ENCODE measurements around the gene EGFL8. TPM values are rescaled to one million over a fixed set of nuclear protein-coding genes. Genes with fewer than 3 reads are reported as not detected.
"Not testable (repeated sequence)": the region's sequence is repeated elsewhere in the genome, so short reads cannot be mapped to it uniquely, and the experiment has no call there.

Gene EGFL8
- polyA plus RNA-seq, 3 donors: 24.9 to 42.0 (median 35.8) TPM

- no peak for DNase-seq
Observed at GRCh38 chr6:32181915-32182529, 17.6 kb downstream of the EGFL8 start.

GRCh38 chr6:32182555-32182981, 18.2 kb downstream of the EGFL8 start:
- no peak for DNase-seq

- no peak for DNase-seq
Observed at GRCh38 chr6:32183030-32183429, 18.6 kb downstream of the EGFL8 start.

DNA sequence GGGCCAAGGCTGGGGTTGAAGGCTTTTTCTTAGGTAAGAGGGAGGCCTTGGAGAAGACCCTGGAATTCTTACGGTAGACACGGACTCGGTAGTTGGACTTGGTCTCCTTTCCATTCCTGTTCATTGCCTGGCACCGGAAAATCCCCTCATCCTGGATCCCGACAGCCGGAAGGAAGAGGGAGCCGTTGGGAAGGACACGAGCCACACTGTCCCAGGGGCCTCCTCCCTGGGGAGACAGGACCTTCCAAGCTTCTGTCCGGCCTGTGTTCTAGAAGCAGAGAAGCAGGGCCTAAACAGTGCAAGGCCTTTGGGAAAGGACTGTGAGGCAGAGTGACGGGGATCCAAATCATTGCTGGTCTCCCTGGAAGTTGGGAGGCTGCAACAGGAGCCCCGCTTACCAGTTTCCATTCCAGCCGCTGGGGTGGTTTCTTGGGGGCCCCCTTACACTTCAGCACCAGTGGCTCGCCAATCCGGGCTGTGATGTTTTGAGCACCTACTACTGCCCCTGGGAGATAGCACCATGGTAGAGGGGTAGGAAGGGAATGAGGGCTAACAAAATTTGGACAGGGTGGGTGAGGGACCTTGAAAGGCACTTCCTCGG, 19.2 kb downstream of the EGFL8 start:
- no peak for DNase-seq

GRCh38 chr6:32184084-32184640, 19.8 kb downstream of the EGFL8 start, which contains the start of gene AGER:
Gene AGER, minus strand, starts transcription at chr6:32184253. Its CDS starts 31 bp downstream, at chr6:32184222.
- no peak for DNase-seq

DNA sequence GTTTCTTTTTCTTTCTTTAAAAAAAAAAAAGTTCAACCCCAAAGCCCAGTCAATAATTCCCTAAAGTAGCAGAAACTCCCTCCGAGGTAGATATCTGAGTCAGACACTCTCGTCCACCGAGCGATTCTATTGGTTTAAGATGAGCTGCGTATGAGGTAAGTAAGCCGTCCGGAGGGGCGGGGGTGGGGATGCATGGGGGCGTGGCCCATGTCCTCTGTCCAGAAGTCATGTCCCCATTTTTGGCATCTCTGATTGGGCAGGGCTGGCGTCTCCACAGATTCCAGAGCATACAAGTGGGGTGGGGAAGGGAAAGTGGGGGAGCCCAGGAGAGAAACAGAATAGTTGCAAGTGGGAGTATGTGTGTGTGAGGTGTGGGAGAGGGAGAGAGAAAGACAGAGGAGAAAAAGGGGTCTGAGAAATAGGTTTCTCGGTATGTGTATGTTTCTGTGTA, 21.3 kb downstream of the EGFL8 start:
- not testable (repeated sequence) for DNase-seq

DNA sequence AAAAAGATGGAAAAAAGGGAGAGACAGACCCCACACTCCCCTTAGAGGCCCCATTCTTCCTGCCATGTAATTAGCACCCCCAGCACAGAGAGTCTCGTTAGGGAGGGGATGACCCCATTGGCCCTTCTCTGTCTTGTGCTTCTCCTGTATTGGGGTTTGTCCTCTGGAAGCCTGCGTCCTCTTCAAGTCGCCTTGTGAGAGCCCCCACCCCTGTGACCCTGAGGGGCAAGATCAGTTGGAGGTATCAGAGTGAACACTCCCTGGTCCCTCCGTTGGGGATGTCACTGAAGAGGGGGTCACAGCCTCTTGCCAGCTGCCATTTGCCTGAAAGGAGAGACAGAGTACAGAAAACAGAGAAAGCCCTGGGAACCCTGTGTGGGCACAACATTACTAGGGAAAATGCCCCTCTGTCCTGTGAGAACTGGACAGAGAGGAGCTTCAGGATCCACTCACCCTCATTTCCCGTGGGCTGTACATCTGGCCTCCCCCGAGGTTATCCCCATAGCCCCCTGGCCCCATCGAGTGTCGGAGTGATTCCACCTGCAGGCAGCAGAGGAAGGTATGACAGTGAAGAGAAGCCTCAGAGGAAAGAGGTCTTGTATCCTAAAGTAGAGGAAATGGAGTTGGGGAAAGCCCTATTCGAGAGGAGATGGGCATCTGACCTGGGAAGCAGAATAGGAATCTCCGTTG, 21.9 kb downstream of the EGFL8 start:
- not testable (repeated sequence) for DNase-seq

DNA sequence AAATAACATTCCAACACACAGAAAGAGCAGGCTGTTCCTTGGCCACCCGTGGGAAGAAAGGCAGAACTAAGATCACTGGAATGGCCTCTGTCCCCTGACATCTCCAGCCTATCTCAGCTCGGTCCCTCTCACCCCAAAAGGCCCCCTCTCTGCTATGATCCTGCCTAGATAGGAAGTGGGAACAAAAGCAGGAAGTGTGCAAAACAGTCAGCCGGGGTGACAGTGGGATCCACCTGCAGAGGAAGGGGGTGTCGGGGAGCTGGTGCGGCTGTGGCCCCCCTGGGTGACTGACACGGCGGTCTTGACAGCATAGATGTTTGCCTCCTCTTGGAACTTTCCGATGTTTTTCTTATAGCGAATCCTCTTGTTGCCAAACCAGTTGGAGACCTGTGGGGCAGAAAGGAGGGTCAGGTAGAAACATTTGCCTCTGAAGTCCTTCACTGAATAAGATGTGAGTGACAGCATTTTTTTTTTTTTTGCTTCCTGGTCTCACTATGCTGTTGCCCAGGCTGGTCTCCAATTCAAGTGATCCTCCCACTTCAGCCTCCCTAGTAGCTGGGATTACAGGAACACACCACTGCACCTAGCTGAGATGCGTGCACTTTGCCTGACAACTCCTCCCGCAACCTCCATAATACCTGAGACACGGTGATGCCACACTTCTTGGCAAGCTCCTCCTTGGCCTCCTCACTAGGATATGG, 22.8 kb downstream of the EGFL8 start:
- DNase-seq: no peak

DNA sequence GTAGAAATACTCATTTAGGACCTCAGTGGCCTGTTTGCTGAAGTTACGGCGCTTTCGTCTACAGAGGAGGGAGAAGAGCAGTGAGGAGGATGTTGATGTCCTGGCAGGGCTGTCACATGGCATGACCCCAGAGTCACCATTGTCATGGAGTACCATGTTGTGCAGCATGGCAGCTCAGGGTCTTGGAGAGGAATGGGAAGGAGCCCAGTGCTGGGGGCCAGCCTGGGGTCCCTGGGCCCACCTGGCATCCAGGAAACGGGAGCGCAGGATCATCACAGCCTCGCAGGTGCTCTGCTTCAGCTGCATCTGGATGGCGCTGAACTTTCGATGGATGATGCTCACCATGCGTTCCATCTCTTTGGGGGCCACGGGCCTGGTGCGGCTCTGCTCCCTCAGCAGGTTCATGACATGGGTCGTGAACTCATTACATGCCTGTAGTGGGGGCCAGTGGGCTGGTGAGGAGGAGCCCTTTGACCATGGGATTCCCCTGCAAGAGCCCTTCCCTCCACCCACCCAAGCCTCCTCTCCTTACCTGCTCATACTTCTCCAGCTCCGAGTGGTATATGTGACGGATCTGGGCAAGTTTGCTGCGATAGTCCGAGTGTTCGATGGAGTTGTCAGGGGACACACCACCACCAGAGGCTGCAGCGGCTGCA, 23.5 kb downstream of the EGFL8 start:
- not testable (repeated sequence) for DNase-seq

DNA sequence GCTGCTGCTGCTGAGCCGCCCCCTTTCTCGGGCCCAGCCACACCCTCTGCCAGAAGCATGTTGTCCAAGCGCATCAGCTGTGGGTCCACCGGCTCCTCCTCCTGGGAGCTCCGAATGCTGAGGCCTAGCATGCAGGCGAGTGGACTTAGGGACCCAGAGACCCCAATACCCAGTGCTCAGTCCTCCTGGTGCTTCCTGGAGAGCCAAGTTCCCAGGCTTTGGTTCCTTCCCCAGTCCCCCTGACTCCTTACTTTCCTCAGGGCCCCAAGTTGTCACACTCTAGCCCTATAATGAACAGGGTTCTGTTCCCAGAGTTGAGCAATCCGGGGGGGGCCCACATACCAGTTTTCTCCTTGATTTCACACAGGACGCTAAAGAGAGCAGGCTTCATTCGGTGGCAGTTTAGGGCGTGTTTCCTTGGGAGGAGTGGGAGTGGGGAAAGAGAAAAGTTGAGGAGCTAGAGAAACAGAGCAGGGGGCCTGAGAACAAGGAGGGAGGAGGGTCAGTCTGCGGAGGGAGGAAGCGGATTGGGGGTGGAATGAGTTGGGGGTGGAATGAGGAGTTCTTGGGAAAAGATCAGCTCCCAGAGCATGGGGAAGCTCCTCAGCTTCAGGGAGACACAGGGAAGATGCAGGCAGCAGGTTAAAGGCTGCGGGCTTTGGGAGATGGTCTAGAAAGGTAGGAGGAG, 24.1 kb downstream of the EGFL8 start:
- no peak for DNase-seq

GRCh38 chr6:32189069-32189741, 24.8 kb downstream of the EGFL8 start:
- no peak for DNase-seq

- no peak for DNase-seq
Observed at GRCh38 chr6:32189742-32190053, 25.3 kb downstream of the EGFL8 start.

DNA sequence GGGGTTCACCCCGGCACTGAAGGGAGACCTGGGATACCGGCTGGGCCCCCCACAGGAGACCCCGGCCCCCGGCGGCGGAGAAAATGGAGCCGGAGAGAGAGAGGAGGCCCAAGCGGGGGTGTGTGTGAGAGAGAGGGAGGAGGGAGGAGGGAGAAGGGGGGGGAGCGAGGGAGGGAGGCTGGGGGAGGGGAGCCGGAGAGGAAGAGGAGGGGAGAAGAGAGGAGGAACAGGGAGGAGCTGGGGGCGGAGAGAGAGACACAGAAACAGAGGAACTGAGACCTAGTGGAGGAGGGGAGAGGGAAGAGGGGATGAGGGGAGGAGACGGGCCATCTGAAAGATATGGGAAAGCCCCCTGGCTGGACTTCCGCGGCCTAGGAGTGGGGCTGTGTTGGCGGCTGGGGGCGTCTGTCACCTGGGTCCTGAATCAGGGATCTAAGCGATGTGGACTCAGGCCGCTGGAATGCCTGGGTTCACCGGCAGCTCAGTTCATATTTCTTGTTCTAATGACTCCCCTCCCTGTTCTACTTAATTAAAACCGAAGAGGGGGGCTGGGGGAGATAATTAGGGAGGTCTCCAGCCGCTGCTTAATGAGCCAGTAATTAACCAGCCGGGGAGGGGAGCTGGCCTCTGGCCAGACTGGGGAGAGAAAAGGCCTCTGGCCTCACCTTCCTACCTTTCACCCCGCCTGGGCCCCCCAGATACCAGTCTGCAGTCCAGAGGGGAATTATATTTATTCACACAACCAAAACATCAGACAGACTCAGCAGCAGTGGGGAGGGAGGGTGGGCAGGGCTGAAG, 25.9 kb downstream of the EGFL8 start, which contains the start of gene PBX2:
TSS of gene PBX2 (minus strand) at position 149 of the 798 bp plus-strand sequence. CDS start 287 bp downstream, outside the sequence.
- DNase-seq: peak; percentile 95

DNA sequence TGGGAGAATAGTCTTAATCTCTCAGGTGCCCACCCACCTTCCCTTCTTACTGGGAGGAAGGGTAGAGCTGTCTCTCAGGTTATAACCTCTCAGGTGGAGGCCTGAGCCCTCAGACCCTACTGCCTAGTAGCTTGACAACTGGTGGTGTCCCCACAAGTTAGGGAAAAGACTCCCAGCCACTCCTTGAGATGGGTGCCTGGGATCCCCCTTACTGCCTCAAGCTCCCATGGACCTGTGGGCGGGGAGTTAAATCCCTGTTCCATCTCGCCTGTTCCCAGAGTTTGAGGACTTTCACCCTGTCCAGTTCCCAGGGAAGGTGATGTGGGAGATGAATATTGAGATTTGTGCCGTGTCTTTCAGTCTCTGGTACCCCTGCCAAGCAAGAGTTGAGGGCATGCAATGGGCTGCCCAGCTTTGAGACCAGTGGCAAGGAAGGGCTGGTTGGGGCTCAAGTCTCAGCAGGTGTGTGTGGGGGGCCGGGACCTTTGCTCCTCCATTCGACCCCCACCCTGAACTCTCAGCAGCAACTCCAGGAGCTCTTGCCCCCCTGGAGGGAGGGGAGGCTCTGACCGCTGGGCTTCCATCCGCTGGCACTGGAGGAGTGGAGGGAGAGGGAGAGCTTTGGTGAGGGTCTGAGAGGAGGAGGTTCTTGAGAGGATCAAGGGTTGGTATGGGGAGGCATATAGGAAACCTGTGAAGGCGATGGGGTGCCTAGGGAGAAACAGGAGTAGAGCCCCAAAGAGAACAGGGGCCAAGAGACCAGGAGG, 26.7 kb downstream of the EGFL8 start:
- DNase-seq: no peak

DNA sequence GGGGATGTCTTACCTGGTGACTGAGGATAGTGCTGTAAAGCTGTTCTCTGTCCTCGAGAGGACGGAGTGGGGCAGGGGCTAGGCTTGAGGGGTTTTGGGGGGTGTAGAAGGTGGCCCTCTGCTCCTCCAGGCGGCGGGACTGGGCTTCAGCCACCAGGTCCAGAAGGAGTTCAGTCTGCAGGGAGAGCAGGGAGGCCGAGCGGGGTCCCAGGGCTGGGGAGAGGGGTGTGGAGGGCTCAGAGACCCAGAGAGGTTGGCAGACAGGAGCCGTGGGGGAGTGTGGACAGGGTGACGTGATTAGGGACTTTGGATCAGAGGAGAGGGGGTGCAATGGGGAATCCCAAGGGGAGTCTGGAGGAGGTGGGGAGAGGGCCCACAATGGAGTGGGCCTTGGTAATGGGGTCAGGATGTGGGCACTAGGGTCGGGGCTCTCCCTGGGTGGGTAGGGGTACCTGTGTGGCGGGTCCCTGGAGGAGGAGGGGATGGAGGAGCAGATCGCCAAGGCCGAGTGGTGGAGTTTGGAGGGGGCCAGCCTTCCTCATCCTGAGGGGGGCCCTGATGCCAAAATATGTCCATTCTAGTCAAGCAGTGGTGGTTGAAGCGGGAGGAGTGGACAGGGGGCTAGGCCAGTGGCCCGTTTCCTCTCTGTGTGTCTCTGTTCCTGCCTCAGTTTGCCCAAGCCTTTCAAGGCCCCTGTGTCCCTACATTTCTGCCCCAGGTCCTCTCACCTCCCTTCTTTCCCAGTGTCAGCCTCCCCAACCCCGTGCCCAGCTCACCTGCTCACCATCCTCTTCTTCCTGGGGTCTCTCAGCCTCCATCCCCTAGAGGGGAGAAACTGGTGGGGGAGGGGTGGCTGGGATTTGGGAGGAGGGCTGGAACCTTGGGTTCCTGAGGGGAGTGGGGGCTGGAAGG, 27.6 kb downstream of the EGFL8 start:
- no peak for DNase-seq

DNA sequence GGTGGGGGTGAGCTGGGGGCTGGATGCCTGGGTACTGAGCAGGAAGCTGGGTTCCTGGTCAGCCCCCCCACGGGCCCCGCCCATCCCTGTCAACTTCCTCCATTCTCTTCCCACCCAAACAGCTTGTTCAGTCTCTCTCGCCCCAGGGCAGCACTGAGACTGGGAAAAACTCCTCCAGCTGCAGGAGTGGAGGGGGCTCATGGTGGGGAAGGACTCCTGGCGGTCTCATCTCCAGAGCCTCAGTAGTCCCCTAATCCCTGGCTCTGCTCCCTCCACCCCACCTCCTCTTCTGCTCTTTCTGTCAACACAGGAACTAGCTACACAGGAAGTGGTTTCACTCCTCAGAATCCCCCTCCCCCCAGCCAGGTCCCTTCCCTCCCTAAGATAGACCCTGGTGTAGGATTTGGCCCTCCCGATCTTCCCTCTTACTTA, 28.2 kb downstream of the EGFL8 start, which contains the start of gene GPSM3:
TSS of gene GPSM3 (minus strand) at position 36 of the 432 bp plus-strand sequence. CDS start 130 bp downstream, outside the sequence.
- DNase-seq: no peak

DNA sequence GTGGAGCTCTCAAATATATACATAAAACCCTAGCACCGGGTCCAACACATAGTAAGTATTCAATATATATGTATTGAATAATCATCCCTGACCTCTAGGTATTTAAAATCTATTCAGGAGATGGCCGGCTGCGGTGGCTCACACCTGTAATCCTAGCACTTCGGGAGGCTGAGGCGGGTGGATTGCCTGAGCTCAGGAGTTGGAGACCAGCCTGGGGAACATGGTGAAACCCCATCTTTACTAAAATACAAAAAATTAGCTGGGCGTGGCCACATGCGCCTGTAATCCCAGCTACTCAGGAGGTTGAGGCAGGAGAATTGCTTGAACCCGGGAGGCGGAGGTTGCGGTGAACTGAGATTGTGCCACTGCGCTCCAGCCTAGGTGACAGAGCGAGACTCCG, 28.7 kb downstream of the EGFL8 start:
- DNase-seq: not testable (repeated sequence)

Measured in renal pelvis (tissue), 4 donors.